ENCODE results near the gene NRXN2.
A peak's percentile ranks its signal among the peaks of the same experiment; 100 is the strongest.
"Not testable (repeated sequence)": the region's sequence is repeated elsewhere in the genome, so short reads cannot be mapped to it uniquely, and the experiment has no call there.

The NRXN2 gene

GRCh38 chr11:64665411-64665821, 57.6 kb downstream of the NRXN2 start:
- DNase-seq, result no peak

GRCh38 chr11:64664236-64664870, 58.6 kb downstream of the NRXN2 start:
- not testable (repeated sequence) for DNase-seq

GRCh38 chr11:64663656-64664055, 59.3 kb downstream of the NRXN2 start:
- no peak for DNase-seq

GRCh38 chr11:64661614-64662013, 61.4 kb downstream of the NRXN2 start:
- no peak for DNase-seq

GRCh38 chr11:64661146-64661545, 61.9 kb downstream of the NRXN2 start:
- no peak for DNase-seq

- DNase-seq, result no peak
These were observed 62.3 kb downstream of the NRXN2 start for GRCh38 chr11:64660706-64661105.

- no peak for DNase-seq
These were observed 62.8 kb downstream of the NRXN2 start for GRCh38 chr11:64660205-64660604.

GRCh38 chr11:64659417-64660144, 63.4 kb downstream of the NRXN2 start:
- no peak for DNase-seq

- no peak for DNase-seq
These were observed 64.7 kb downstream of the NRXN2 start for GRCh38 chr11:64658265-64658664.

- no peak for DNase-seq
These were observed 66.1 kb downstream of the NRXN2 start for GRCh38 chr11:64656862-64657261.

GRCh38 chr11:64655941-64656601, 66.9 kb downstream of the NRXN2 start:
- DNase-seq, result no peak

- DNase-seq, result no peak
These were observed 67.9 kb downstream of the NRXN2 start for GRCh38 chr11:64654958-64655541.

GRCh38 chr11:64654439-64654838, 68.6 kb downstream of the NRXN2 start:
- no peak for DNase-seq

GRCh38 chr11:64653388-64653973, 69.5 kb downstream of the NRXN2 start:
- no peak for DNase-seq

GRCh38 chr11:64652586-64653387, 70.2 kb downstream of the NRXN2 start:
- peak; percentile 75 for DNase-seq

GRCh38 chr11:64650923-64651523, 72.0 kb downstream of the NRXN2 start:
- DNase-seq, result no peak

- DNase-seq, result no peak
These were observed 73.7 kb downstream of the NRXN2 start for GRCh38 chr11:64649291-64649697.

GRCh38 chr11:64648551-64648950, 74.4 kb downstream of the NRXN2 start:
- DNase-seq, result no peak

GRCh38 chr11:64647019-64647779, 75.8 kb downstream of the NRXN2 start:
- no peak for DNase-seq

GRCh38 chr11:64644647-64645275, 78.2 kb downstream of the NRXN2 start:
- DNase-seq, result no peak

Measured in CD4-positive, alpha-beta T cell treated with Interleukin-17A for 4 hours (primary cell).